Loucy (cell line): ENCODE measurements around the gene DNAAF8.

Experiments
- EZH2phosphoT487 ChIP-seq: fragments of 200-600 bp; IDR thresholded peaks from 2 replicates; pipeline ENCODE4 v1.6.1; 2018; ENCODE audit warnings: antibody characterized with exemption, mild to moderate bottlenecking, moderate library complexity, borderline replicate concordance
- TF ChIP-seq, protein P1 (sequence below): fragments of 200-600 bp; sonication (generic); conservative IDR thresholded peaks from 2 replicates; pipeline ENCODE4 v1.5.1; 2014; ENCODE audit warnings: mild to moderate bottlenecking, antibody characterized with exemption, low read length

DNA sequence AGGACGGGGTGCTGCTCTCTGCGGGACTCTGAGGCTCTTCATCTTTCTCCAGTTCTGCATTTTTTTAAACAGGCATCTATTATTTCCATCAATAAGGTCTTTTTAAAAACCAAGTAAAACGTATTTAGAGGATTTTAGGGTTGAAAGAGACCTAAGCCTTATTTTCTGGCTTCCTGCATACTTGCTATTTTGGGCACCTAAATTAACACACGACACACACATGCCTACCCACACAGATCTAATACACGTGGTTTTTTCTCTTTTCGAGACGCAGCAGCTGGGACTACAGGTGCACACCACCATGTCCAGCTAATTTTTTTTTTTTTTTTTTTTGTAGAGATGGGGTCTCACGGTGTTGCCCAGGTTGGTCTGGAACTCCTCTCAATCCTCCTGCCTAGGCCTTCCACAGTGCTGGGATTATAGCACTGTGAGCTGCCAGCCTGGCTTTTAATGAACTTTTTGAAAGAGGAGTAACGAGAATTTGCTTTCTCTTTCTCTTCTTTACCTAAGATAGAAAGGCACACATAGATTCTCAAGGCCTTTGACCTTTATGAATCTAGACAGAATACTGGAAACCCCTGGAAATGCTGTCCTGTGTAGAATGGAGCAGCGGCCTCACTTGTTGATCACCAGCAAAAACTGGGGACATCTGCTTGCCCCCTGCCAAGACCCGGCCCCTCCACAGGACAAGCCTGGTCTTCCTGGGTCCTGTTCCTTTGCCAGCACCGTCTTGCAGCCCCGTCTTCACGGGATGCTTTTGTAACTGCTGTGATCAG lies 13.8 kb downstream of the DNAAF8 start:
- TF ChIP-seq, protein P1, sequence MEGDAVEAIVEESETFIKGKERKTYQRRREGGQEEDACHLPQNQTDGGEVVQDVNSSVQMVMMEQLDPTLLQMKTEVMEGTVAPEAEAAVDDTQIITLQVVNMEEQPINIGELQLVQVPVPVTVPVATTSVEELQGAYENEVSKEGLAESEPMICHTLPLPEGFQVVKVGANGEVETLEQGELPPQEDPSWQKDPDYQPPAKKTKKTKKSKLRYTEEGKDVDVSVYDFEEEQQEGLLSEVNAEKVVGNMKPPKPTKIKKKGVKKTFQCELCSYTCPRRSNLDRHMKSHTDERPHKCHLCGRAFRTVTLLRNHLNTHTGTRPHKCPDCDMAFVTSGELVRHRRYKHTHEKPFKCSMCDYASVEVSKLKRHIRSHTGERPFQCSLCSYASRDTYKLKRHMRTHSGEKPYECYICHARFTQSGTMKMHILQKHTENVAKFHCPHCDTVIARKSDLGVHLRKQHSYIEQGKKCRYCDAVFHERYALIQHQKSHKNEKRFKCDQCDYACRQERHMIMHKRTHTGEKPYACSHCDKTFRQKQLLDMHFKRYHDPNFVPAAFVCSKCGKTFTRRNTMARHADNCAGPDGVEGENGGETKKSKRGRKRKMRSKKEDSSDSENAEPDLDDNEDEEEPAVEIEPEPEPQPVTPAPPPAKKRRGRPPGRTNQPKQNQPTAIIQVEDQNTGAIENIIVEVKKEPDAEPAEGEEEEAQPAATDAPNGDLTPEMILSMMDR, result no peak
- no peak for TF ChIP-seq EZH2phosphoT487
